A549 (cell line): Measurements from ENCODE around the gene MPPED1.

Experiments
- CEBPB ChIP-seq, 2 experiments: fragments of >200 bp in 1 of 2; sonication (Bioruptor Twin) in 1 of 2; formaldehyde crosslinking in 1 of 2; IDR thresholded peaks; 2 replicates each; pipeline ENCODE4 v1.6.1; 2012 to 2016
- JUN ChIP-seq, 2 experiments: fragments of >200 bp; sonication (Bioruptor Twin); formaldehyde crosslinking; IDR thresholded peaks; 2 replicates in 1 of 2; 3 replicates in 1 of 2; pipeline ENCODE4 v1.6.1; 2016 to 2017
- KDM1A ChIP-seq: fragments of 200-600 bp; sonication (generic); IDR thresholded peaks from 2 replicates; pipeline ENCODE4 v1.6.1; 2016; ENCODE audit warnings: low read depth, mild to moderate bottlenecking
- PHF8 ChIP-seq: fragments of 200-600 bp; sonication (generic); IDR thresholded peaks from 2 replicates; pipeline ENCODE4 v1.6.1; 2016; ENCODE audit warnings: low read depth, mild to moderate bottlenecking, antibody characterized with exemption, moderate library complexity, borderline replicate concordance
- RCOR1 ChIP-seq: fragments of 150-350 bp; IDR thresholded peaks from 2 replicates; pipeline ENCODE4 v1.6.1; 2014; ENCODE audit warnings: antibody characterized with exemption, low read length, low read depth
- RNF2 ChIP-seq: fragments of 200-600 bp; sonication (generic); IDR thresholded peaks from 2 replicates; pipeline ENCODE4 v1.6.1; 2016; ENCODE audit warnings: low read depth, mild to moderate bottlenecking, antibody characterized with exemption, moderate library complexity, borderline replicate concordance
- SMC3 ChIP-seq: fragments of >200 bp; sonication (Bioruptor Twin); formaldehyde crosslinking; IDR thresholded peaks from 3 replicates; pipeline ENCODE4 v1.6.1; 2018; ENCODE audit warnings: inconsistent platforms
- TF ChIP-seq, protein P1 (sequence below): fragments of >200 bp; sonication (Bioruptor Twin); formaldehyde crosslinking; IDR thresholded peaks from 3 replicates; pipeline ENCODE4 v1.5.1; 2016

GRCh38 chr22:43540529-43540923, 128.7 kb downstream of the MPPED1 start:
- no peak for TF ChIP-seq JUN (IDR thresholded peaks at IDR 0.05)
- TF ChIP-seq KDM1A, result no peak
- TF ChIP-seq PHF8, result no peak
- no peak for TF ChIP-seq RNF2
- no peak for TF ChIP-seq CEBPB (IDR thresholded peaks at IDR 0.05)
- TF ChIP-seq, protein P1, sequence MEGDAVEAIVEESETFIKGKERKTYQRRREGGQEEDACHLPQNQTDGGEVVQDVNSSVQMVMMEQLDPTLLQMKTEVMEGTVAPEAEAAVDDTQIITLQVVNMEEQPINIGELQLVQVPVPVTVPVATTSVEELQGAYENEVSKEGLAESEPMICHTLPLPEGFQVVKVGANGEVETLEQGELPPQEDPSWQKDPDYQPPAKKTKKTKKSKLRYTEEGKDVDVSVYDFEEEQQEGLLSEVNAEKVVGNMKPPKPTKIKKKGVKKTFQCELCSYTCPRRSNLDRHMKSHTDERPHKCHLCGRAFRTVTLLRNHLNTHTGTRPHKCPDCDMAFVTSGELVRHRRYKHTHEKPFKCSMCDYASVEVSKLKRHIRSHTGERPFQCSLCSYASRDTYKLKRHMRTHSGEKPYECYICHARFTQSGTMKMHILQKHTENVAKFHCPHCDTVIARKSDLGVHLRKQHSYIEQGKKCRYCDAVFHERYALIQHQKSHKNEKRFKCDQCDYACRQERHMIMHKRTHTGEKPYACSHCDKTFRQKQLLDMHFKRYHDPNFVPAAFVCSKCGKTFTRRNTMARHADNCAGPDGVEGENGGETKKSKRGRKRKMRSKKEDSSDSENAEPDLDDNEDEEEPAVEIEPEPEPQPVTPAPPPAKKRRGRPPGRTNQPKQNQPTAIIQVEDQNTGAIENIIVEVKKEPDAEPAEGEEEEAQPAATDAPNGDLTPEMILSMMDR, result no peak
- no peak for TF ChIP-seq RCOR1
- no peak for TF ChIP-seq SMC3
